GM21717 (cell line): ENCODE data around the gene UBE2E1.
A peak's percentile ranks its signal among the peaks of the same experiment; 100 is the strongest.

Experiments used
- ATAC-seq: cut with Tn5 transposase; IDR thresholded peaks from one replicate; pipeline ENCODE4 v1.9.1; 2021; ENCODE audit warnings: mild to moderate bottlenecking, moderate library complexity; ENCODE audit not compliant: unreplicated experiment

Gene UBE2E1

DNA sequence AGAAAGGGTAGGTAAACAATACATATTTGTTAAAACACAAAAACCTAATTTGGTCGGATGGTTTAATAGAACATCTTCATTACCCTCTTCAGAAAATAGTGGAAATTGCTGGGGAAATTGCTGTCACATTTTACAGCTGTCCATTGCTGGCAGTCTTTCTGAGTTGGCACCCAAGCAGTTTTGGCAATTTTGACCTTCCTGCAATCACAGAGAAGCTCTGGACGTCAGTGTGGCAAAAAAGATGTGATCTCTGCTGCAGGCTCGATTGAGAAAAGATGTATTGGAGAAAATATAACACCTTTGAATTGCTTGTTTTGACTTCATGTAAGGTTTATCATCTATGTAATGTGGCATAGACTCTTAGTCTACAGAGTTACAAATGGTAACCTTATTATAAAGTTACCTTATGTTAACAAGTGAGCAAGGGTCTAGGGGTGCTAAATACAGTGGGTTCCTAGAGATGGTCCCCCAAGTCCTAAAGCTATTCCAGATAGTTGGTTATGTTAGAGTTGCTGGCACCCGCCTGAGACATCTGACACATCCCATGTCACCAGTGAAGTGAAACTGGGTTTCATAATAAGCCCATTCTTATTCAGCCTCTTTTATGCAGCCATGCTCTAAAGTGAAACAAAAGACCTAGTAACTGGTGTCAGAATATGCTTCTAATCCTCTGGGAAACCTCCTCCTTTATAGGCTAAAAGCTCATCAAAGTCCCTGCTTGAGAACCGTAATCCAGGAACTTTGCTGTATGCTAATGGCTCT lies 14.0 kb downstream of the UBE2E1 start:
- ATAC-seq = peak; percentile 62

GRCh38 chr3:23820888-23821287 lies 15.1 kb downstream of the UBE2E1 start:
- no peak for ATAC-seq

DNA sequence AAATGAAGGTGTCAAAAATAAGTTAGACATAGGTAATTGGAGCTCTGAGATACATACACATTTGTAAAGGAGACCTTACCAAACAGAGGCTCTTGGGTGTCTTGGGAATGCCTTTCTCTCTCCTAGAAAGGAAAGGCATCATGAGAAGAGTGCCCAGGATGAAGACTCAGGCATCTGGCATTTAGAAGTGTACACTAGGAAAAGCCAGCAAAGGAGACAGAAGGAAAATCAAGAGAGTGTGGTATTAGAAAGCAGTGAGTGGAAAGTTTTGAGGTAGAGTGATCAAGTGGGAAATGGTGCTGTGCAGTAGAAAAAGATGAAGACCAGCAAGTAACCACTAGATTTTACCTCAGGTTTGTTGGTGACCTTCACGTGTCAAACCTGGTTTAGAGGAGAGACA lies 16.1 kb downstream of the UBE2E1 start:
- no peak for ATAC-seq

DNA sequence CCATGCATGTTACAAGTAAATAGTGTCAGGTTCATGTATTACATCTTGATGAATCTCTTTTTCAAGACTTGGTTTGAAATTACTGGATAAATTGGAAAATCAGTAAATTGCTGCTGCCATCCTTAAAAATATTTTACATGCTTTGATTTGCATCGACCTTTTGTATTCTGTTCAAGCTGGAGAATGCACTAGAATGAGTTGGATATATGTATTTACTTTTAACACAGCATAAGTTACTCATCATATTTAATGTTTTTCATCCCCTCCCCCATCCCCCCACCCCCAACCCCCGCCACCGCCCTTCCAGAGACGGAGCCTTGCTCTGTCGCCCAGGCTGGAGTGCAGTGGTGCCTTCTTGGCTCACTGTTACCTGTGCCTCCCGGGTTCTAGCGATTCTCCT lies 16.8 kb downstream of the UBE2E1 start:
- ATAC-seq = no peak

- ATAC-seq = no peak
Measured at GRCh38 chr3:23823620-23824019, 17.9 kb downstream of the UBE2E1 start.

DNA sequence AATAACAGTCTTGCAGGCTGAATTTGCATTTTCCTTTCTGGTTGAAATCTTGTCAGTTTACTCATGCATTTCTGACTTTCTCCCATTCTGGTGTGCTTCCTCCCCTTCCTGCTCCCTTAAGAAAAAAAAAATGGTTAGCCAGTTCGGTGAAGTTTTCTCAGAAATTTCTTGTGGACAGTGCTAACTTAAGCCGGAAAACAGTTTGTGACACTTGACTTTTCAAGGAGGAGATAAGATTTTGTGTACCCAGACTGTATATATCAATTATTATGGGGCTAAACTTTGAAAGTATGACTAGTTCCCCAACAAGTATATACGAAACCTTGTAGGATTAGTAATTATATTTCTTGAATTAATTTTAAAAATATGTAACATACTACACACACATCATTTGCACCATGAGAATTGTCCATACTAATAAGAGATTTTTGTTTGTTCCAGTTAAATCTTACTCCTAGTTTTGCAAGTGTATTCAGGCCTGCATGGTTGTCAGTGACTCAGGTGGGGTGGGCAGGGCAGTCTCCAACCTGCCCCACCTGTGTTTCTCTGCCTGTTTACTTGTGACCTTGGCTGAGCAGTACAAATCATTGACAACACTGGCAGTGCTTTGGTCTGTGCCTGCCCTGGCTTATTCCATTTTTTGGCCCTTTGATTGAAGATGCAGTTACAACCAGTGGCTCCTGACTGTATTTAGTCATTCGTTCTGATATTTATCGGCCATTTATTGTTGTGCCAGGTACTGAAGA lies 19.1 kb downstream of the UBE2E1 start:
- no peak for ATAC-seq

DNA sequence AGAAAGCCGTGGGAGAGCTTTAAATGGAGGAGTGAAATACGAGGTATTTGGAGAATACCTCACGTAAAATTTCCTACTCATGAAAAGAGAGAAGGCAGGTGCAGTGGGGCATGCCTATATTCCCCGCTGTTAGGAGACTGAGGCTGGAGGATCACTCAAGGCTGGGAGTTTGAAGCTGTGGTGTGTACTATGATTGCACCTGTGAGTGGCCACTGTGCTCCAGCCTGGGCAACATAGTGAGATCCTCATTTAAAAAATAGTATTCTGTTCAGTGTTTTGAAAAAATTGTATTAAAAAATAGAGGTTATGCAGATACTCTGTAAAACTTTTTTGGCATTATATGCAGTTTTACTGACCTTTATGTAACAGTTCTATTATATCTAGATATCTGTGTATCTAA lies 20.0 kb downstream of the UBE2E1 start:
- no peak for ATAC-seq

DNA sequence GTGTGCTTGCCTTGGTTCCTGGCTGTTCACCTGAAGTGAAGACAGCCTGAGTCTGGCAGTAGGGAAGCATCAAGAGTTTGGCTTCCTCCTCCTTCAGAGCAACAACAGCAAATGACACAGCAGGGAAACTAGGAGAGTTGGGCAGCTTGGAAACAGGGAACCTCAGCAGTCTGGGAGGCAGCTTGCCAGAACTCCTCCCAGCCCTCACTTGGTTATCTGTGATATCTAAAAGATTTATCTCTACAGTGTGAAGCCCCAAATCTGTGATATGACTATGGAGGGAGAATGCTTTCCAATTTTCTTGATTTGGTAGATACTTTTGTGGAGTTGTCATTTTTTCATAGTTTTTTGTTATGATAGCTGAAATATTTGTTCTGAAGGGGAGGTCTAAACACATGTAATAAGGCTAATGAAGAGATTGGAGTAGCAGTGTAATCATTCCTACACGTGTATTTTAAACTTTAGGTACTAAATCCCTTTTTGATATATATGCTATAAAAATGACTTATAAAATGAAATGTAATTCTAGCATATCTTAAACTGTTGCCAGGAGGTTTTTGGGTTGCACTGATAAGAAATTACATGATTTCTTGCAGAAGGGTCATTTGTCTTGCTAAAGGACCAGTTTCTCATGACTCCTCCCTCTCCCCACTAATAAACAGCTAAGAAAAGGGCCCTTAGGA lies 20.8 kb downstream of the UBE2E1 start:
- ATAC-seq = no peak

- peak; percentile 66 for ATAC-seq
Measured at GRCh38 chr3:23829242-23829934, 23.6 kb downstream of the UBE2E1 start.

- peak; percentile 81 for ATAC-seq
Measured at GRCh38 chr3:23830869-23831484, 25.2 kb downstream of the UBE2E1 start.

GRCh38 chr3:23831517-23832394 lies 26.0 kb downstream of the UBE2E1 start:
- ATAC-seq = peak; percentile 11

GRCh38 chr3:23832523-23832922 lies 26.8 kb downstream of the UBE2E1 start:
- ATAC-seq = no peak

DNA sequence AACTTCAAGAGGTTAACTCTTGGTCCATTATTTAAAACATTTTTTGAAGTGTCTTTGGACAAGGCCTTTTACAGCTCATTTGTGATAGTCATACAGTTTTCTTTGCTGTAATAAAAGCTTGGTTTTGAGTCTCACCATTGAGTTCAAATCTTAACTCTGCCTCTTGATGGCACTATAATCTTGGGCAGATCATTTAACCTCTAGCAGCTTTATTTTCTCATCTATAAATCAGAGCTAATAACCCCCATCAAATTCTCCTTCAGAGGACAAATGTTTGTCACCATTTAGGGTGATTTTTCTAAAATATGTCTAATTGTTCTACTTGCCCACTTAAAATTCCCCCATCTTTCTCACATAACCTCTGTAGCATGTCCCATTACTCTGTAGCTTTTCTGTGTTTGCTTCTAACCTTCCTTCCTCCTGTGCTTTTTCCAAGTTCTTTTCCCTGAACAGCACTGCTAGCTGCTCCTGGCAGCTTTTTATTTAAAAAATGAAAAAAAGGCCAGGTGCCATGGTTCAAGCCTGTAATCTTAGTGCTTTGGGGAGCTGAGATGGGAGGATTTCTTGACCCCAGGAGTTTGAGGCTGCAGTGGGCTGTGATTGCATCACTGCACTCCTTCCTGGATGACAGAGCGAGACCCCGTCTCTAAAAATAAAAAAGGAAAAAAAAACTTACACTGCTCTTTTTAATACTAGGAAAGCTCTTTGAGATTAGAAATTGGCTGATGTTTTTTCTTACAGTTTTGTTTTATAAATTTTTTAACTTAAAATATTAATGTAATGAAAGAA lies 28.5 kb downstream of the UBE2E1 start:
- no peak for ATAC-seq

DNA sequence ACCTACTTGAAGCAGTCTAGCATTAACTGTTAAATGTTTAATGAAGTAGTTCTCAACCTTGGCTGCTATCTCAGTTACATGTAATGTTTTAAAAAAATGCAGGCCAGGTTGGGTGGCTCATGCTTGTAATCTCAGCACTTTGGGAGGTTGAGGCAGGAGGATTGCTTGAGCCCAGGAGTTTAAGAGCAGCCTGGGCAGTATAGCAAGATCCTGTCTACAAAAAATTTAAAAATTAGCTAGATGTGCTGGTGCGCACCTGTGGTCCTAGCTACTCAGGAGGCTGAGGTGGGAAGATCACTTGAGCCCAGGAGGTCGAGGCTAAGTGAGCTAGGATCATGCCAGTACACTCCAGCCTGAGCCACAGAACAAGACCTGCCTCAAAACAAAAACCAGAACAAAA lies 29.3 kb downstream of the UBE2E1 start:
- ATAC-seq = no peak

GRCh38 chr3:23835802-23836201 lies 30.0 kb downstream of the UBE2E1 start:
- ATAC-seq = no peak

GRCh38 chr3:23836536-23837230 lies 30.9 kb downstream of the UBE2E1 start:
- ATAC-seq = peak; percentile 40

- no peak for ATAC-seq
Measured at GRCh38 chr3:23837286-23837685, 31.5 kb downstream of the UBE2E1 start.

- ATAC-seq = no peak
Measured at GRCh38 chr3:23837691-23838090, 31.9 kb downstream of the UBE2E1 start.
